ENCODE measurements around the gene HERC4.
"Not testable (repeated sequence)": the region's sequence is repeated elsewhere in the genome, so short reads cannot be mapped to it uniquely, and the experiment has no call there.

Gene HERC4

GRCh38 chr10:67971311-67971710, 103.8 kb downstream of the HERC4 start:
- in situ Hi-C loops (cut with HindIII; ENCODE audit: low sequenced_read_pairs) = no loop called here

- in situ Hi-C loops (cut with HindIII; ENCODE audit: low sequenced_read_pairs) = no loop called here
These were observed 105.2 kb downstream of the HERC4 start for GRCh38 chr10:67969875-67970274.

- in situ Hi-C loops (cut with HindIII; ENCODE audit: low sequenced_read_pairs) = not testable (repeated sequence)
These were observed 109.0 kb downstream of the HERC4 start for GRCh38 chr10:67966035-67966434.

GRCh38 chr10:67965456-67965855, 109.6 kb downstream of the HERC4 start:
- in situ Hi-C loops (cut with HindIII; ENCODE audit: low sequenced_read_pairs) = no loop called here

- in situ Hi-C loops (cut with HindIII; ENCODE audit: low sequenced_read_pairs) = loop anchor here (5.0 kb wide), 1 partner anchor 92 kb away; no protein-coding TSS in a partner anchor
These were observed 115.1 kb downstream of the HERC4 start for GRCh38 chr10:67959839-67960476.

- in situ Hi-C loops (cut with HindIII; ENCODE audit: low sequenced_read_pairs) = loop anchor here (5.0 kb wide), 1 partner anchor 97 kb away; no protein-coding TSS in a partner anchor
These were observed 119.5 kb downstream of the HERC4 start for GRCh38 chr10:67955614-67956013.

GRCh38 chr10:67943917-67944316, 131.2 kb downstream of the HERC4 start:
- in situ Hi-C loops (cut with HindIII; ENCODE audit: low sequenced_read_pairs) = loop anchor here (5.0 kb wide), 1 partner anchor 68 kb away; no protein-coding TSS in a partner anchor

GRCh38 chr10:67936416-67936815, 138.7 kb downstream of the HERC4 start:
- in situ Hi-C loops (cut with HindIII; ENCODE audit: low sequenced_read_pairs) = no loop called here

GRCh38 chr10:67935223-67935622, 139.9 kb downstream of the HERC4 start:
- in situ Hi-C loops (cut with HindIII; ENCODE audit: low sequenced_read_pairs) = no loop called here

GRCh38 chr10:67934336-67934735, 140.7 kb downstream of the HERC4 start:
- in situ Hi-C loops (cut with HindIII; ENCODE audit: low sequenced_read_pairs) = no loop called here

GRCh38 chr10:67933199-67933598, 141.9 kb downstream of the HERC4 start:
- in situ Hi-C loops (cut with HindIII; ENCODE audit: low sequenced_read_pairs) = no loop called here

GRCh38 chr10:67926951-67927350, 148.1 kb downstream of the HERC4 start:
- in situ Hi-C loops (cut with HindIII; ENCODE audit: low sequenced_read_pairs) = no loop called here

GRCh38 chr10:67925449-67926005, 149.6 kb downstream of the HERC4 start:
- in situ Hi-C loops (cut with HindIII; ENCODE audit: low sequenced_read_pairs) = no loop called here

GRCh38 chr10:67924136-67924535, 150.9 kb downstream of the HERC4 start:
- in situ Hi-C loops (cut with HindIII; ENCODE audit: low sequenced_read_pairs) = no loop called here

GRCh38 chr10:67923551-67923950, 151.5 kb downstream of the HERC4 start:
- in situ Hi-C loops (cut with HindIII; ENCODE audit: low sequenced_read_pairs) = no loop called here

- in situ Hi-C loops (cut with HindIII; ENCODE audit: low sequenced_read_pairs) = no loop called here
These were observed 154.0 kb downstream of the HERC4 start for GRCh38 chr10:67921065-67921464.

GRCh38 chr10:67917679-67918078, 157.4 kb downstream of the HERC4 start:
- in situ Hi-C loops (cut with HindIII; ENCODE audit: low sequenced_read_pairs) = no loop called here

GRCh38 chr10:67917169-67917568, 157.9 kb downstream of the HERC4 start:
- in situ Hi-C loops (cut with HindIII; ENCODE audit: low sequenced_read_pairs) = no loop called here

GRCh38 chr10:67914777-67915340, 160.2 kb downstream of the HERC4 start:
- in situ Hi-C loops (cut with HindIII; ENCODE audit: low sequenced_read_pairs) = no loop called here

GRCh38 chr10:67912331-67912946, 162.6 kb downstream of the HERC4 start:
- in situ Hi-C loops (cut with HindIII; ENCODE audit: low sequenced_read_pairs) = no loop called here

GRCh38 chr10:67903581-67903980, 171.5 kb downstream of the HERC4 start:
- in situ Hi-C loops (cut with HindIII; ENCODE audit: low sequenced_read_pairs) = no loop called here

GRCh38 chr10:67893637-67894036, 181.4 kb downstream of the HERC4 start:
- in situ Hi-C loops (cut with HindIII; ENCODE audit: low sequenced_read_pairs) = no loop called here
